HepG2 (cell line): Measurements from ENCODE around the gene USP7. TPM values are rescaled to one million over a fixed set of nuclear protein-coding genes. Genes with fewer than 3 reads are reported as not detected.

Source experiments
- ATAC-seq: fragments of 200-7000 bp; cut with Tn5 transposase; 3 replicates; pipeline ENCODE4 v1.9.1; 2020; ENCODE audit warnings: mild to moderate bottlenecking, moderate library complexity
- BruUV-seq: library from RNA; stranded (reverse); fragments of 400-500 nt; replicated peaks from 2 replicates; lab custom pipeline; 2021; lab: Mats Ljungman, UMichigan
- CTCF ChIA-PET: fragments of 300-600 bp; formaldehyde crosslinking; extraction: SDS; loops from one replicate; lab custom pipeline; 2021; ENCODE audit warnings: low total read pairs, inconsistent platforms, low intra/inter-chr PET ratio; lab: Yijun Ruan, JAX
- POLR2A ChIA-PET: fragments of 350-600 bp; sonication (Branson Sonifier 250); formaldehyde crosslinking; loops from one replicate; lab custom pipeline; 2020; ENCODE audit warnings: antibody characterized with exemption, inconsistent platforms; lab: Yijun Ruan, JAX
- DNase-seq: peaks from one replicate; pipeline ENCODE4 v3.0.0-alpha.2; 2015; ENCODE audit warnings: low spot score
- FAIRE-seq: peaks from 3 replicates; lab custom pipeline; 2011; peaks lifted over from hg19 to GRCh38; lab: Jason Lieb, UNC
- H2AFZ ChIP-seq: one replicate; pipeline ENCODE4 v1.6.1; 2011; ENCODE audit warnings: low read length, inconsistent platforms
- H3K27ac ChIP-seq: fragments of 300-600 bp; 3 replicates; pipeline ENCODE4 v1.8.0; 2011; ENCODE audit warnings: mixed run types, mild to moderate bottlenecking, mixed read lengths, low read length, inconsistent platforms; ENCODE audit not compliant: insufficient read depth; ENCODE audit errors: extremely low read length
- H3K27me3 ChIP-seq, 2 experiments: fragments of 200-600 bp in 1 of 2; 2 replicates in 1 of 2; 3 replicates in 1 of 2; pipeline versions ENCODE4 v1.6.0 to v1.8.0; 2011; ENCODE audit warnings: low read length in 2 of 2, mild to moderate bottlenecking in 2 of 2, moderate library complexity in 2 of 2, inconsistent platforms in 1 of 2; ENCODE audit not compliant: insufficient read depth in 2 of 2, control insufficient read depth in 1 of 2
- H3K36me3 ChIP-seq, 2 experiments: fragments of 200-600 bp in 1 of 2; replicated peaks in 1 of 2; 2 replicates in 1 of 2; 3 replicates in 1 of 2; pipeline versions ENCODE4 v1.5.1 to v1.8.0; 2011; ENCODE audit warnings: low read length in 2 of 2, inconsistent platforms in 1 of 2; ENCODE audit not compliant: insufficient read depth in 2 of 2, control insufficient read depth in 1 of 2
- H3K4me1 ChIP-seq: 2 replicates; pipeline ENCODE4 v1.5.1; 2012; ENCODE audit warnings: low read length, inconsistent platforms; ENCODE audit not compliant: insufficient read depth
- H3K4me2 ChIP-seq: 2 replicates; pipeline ENCODE4 v1.6.0; 2011; ENCODE audit warnings: low read depth, low read length, inconsistent platforms
- H3K4me3 ChIP-seq, 3 experiments: fragments of 200-600 bp in 1 of 3; sonication (generic), shearing (Covaris generic) in 1 of 3; replicated peaks in 1 of 3; 2 replicates each; pipeline ENCODE4 v1.5.1; 2011 to 2016; ENCODE audit warnings: low read length in 3 of 3, inconsistent platforms in 2 of 3, low read depth in 2 of 3, mild to moderate bottlenecking in 2 of 3, control low read depth in 1 of 3, mixed read lengths in 1 of 3; ENCODE audit not compliant: insufficient read depth in 1 of 3
- H3K79me2 ChIP-seq: one replicate; pipeline ENCODE4 v1.6.1; 2011; ENCODE audit warnings: low read length, inconsistent platforms; ENCODE audit not compliant: insufficient read depth
- H3K9ac ChIP-seq: 2 replicates; pipeline ENCODE4 v1.6.0; 2011; ENCODE audit warnings: mild to moderate bottlenecking, low read depth, low read length, inconsistent platforms; ENCODE audit not compliant: insufficient read depth
- H3K9me3 ChIP-seq: 2 replicates; pipeline ENCODE4 v1.5.1; 2012; ENCODE audit warnings: mild to moderate bottlenecking, low read length
- H4K20me1 ChIP-seq: 2 replicates; pipeline ENCODE4 v1.6.0; 2011; ENCODE audit warnings: inconsistent platforms, mild to moderate bottlenecking, low read length, moderate library complexity; ENCODE audit not compliant: insufficient read depth
- HES4 ChIP-seq: sonication (generic); formaldehyde crosslinking; IDR thresholded peaks from 2 replicates; pipeline ENCODE4 v1.9.0; 2021; ENCODE audit warnings: mild to moderate bottlenecking, missing genetic modification reagents, borderline replicate concordance
- HNRNPLL ChIP-seq: fragments of 200-400 bp; formaldehyde crosslinking; IDR thresholded peaks from 2 replicates; pipeline ENCODE4 v1.6.1; 2017; ENCODE audit warnings: mild to moderate bottlenecking, low read depth, low read length; ENCODE audit not compliant: poor library complexity, severe bottlenecking
- HOXA7 ChIP-seq: sonication (generic); formaldehyde crosslinking; IDR thresholded peaks from 2 replicates; pipeline ENCODE4 v1.8.1; 2022; ENCODE audit warnings: mild to moderate bottlenecking, missing genetic modification reagents, moderate library complexity
- KDM5B ChIP-seq: sonication (generic); formaldehyde crosslinking; IDR thresholded peaks from 2 replicates; pipeline ENCODE4 v1.4.0; 2020; ENCODE audit warnings: missing genetic modification reagents, mild to moderate bottlenecking, borderline replicate concordance
- KLF16 ChIP-seq, 2 experiments: sonication (generic) in 1 of 2; formaldehyde crosslinking in 1 of 2; IDR thresholded peaks; 2 replicates each; pipeline versions ENCODE4 v1.6.1 to v1.8.0; 2016 to 2023; ENCODE audit warnings: missing genetic modification reagents in 2 of 2, missing compliant biosample characterization in 1 of 2
- MEIS2 ChIP-seq: sonication (generic); formaldehyde crosslinking; IDR thresholded peaks from 2 replicates; pipeline ENCODE4 v1.9.0; 2021; ENCODE audit warnings: mild to moderate bottlenecking, missing genetic modification reagents
- NFE2L2 ChIP-seq: fragments of 150-350 bp; IDR thresholded peaks from 2 replicates; pipeline ENCODE4 v1.6.1; 2014; ENCODE audit warnings: low read length
- PRPF4 ChIP-seq: fragments of 200-400 bp; formaldehyde crosslinking; IDR thresholded peaks from 2 replicates; pipeline ENCODE4 v1.6.1; 2016; ENCODE audit warnings: low read length, low read depth; ENCODE audit not compliant: poor library complexity, severe bottlenecking
- SP2 ChIP-seq: sonication (generic); formaldehyde crosslinking; IDR thresholded peaks from 2 replicates; pipeline ENCODE4 v1.5.1; 2020; ENCODE audit warnings: mild to moderate bottlenecking, missing genetic modification reagents
- TMF1 ChIP-seq: sonication (generic); formaldehyde crosslinking; IDR thresholded peaks from 2 replicates; pipeline ENCODE4 v1.8.1; 2022; ENCODE audit warnings: low read depth, missing genetic modification reagents
- ZNF121 ChIP-seq: sonication (generic); formaldehyde crosslinking; IDR thresholded peaks from 2 replicates; pipeline ENCODE4 v1.5.0; 2020; ENCODE audit warnings: mild to moderate bottlenecking, missing genetic modification reagents
- ZNF496 ChIP-seq: sonication (generic); formaldehyde crosslinking; IDR thresholded peaks from 2 replicates; pipeline ENCODE4 v1.8.1; 2023; ENCODE audit warnings: mild to moderate bottlenecking, moderate library complexity, missing genetic modification reagents; ENCODE audit not compliant: insufficient replicate concordance
- ZNF616 ChIP-seq: sonication (generic); formaldehyde crosslinking; IDR thresholded peaks from 2 replicates; pipeline ENCODE4 v1.5.0; 2020; ENCODE audit warnings: low read depth, mild to moderate bottlenecking, missing genetic modification reagents
- ZNF7 ChIP-seq: IDR thresholded peaks from 2 replicates; pipeline ENCODE4 v1.6.1; 2016; ENCODE audit warnings: missing biosample characterization, missing genetic modification reagents
- ZNF777 ChIP-seq: sonication (generic); formaldehyde crosslinking; IDR thresholded peaks from 2 replicates; pipeline ENCODE4 v1.4.0; 2020; ENCODE audit warnings: missing genetic modification reagents
- ZNF788 ChIP-seq: sonication (generic); formaldehyde crosslinking; IDR thresholded peaks from 2 replicates; pipeline ENCODE4 v1.5.0; 2020; ENCODE audit warnings: mild to moderate bottlenecking, missing genetic modification reagents, borderline replicate concordance
- WGBS: methylation state at CpG from one replicate; pipeline ENCODE4 v1.1.6; 2017; ENCODE audit warnings: low lambda C conversion rate; 5-methylcytosine and 5-hydroxymethylcytosine counted together
- in situ Hi-C: cut with HindIII; loops from 2 replicates; pipeline ENCODE4 v1.10.0; 2017; ENCODE audit warnings: low pct_unique_long_range_greater_than_20kb; ENCODE audit not compliant: extremely low pct_ligation_motif_present
- intact Hi-C: fragments of 100-400 bp; cut with micrococcal nuclease; formaldehyde crosslinking; loops from one replicate; pipeline ENCODE4 v1.10.0; 2022; ENCODE audit not compliant: unreplicated experiment
- polyA plus RNA-seq, 8 experiments: library from polyadenylated mRNA; depleted of rRNA in 3 of 8; stranded (reverse) in 7 of 8; unstranded in 1 of 8; fragments of >200 nt; fragmentation: Illumina TruSeq in 4 of 8; extraction: Trizol in 4 of 8; gene quantifications; 2 replicates each; pipeline versions ENCODE4 v1.2.1 to v1.2.3, GENCODE V29; 2011 to 2016; ENCODE audit warnings: low read depth in 4 of 8, missing spikeins in 1 of 8, mixed read lengths in 1 of 8; ENCODE audit not compliant: insufficient read depth in 1 of 8
- total RNA-seq, 5 experiments: library from RNA; depleted of rRNA; stranded (reverse); fragments of >200 nt; fragmentation: Illumina TruSeq; extraction: Trizol; gene quantifications; 2 replicates each; pipeline ENCODE4 v1.2.3, GENCODE V29; 2016; ENCODE audit warnings: low read depth in 1 of 5
- TF ChIP-seq, protein P1 (sequence below): sonication (generic); formaldehyde crosslinking; IDR thresholded peaks from 2 replicates; pipeline ENCODE4 v1.4.0; 2020; ENCODE audit warnings: missing genetic modification reagents
- TF ChIP-seq, protein P2 (sequence below): sonication (generic); formaldehyde crosslinking; IDR thresholded peaks from 2 replicates; pipeline ENCODE4 v1.9.0; 2022; ENCODE audit warnings: missing genetic modification reagents, mild to moderate bottlenecking, borderline replicate concordance

The USP7 gene
- total and polyA plus RNA-seq, 2 of the 13 experiments (the other 11 are each of a cell fraction or from before 2014, with no cell fraction given): 52.5 to 173 TPM

GRCh38 chr16:8869212-8869987, 94.3 kb downstream of the USP7 start (continued):
- TF ChIP-seq KLF16 (CRISPR knock-in tag; IDR thresholded peaks at IDR 0.05): peak in 1 of 2 experiments; percentile 22; a peak in 1 of 4 replicates
- peak; percentile 76 for TF ChIP-seq ZNF777 (CRISPR knock-in tag)
- TF ChIP-seq HNRNPLL: peak; percentile 21
- 0 out of 2 replicates have a peak, but pooled peaks have one; percentile 3 for TF ChIP-seq ZNF7 (CRISPR knock-in tag)

GRCh38 chr16:8868416-8869211, 95.1 kb downstream of the USP7 start, which contains the start of gene CARHSP1:
Gene CARHSP1 (minus strand): TSS chr16:8869006. CDS start chr16:8859328, 9,678 bp downstream.
- H4K20me1 ChIP-seq: peaks cover 37% of the 10 kb centered on the region; the same call in 1 of the 2 replicates
- no peak for FAIRE-seq
- H3K4me2 ChIP-seq: peak within 1 kb of the TSS; percentile 96
- no peaks in the 10 kb centered on the region for H3K36me3 ChIP-seq
- peak within 1 kb of the TSS; percentile 95 for H3K27ac ChIP-seq
- H2AFZ ChIP-seq: no peak within 1 kb of the TSS
- H3K4me3 ChIP-seq: peak within 1 kb of the TSS; percentile 82 to 97 (median 87)
- no TSS peak for BruUV-seq
- intact Hi-C loops: loop anchor here (5.0 kb wide), 1 partner anchor 224 kb away; the partner anchor contains the start of gene HAPSTR1
- ATAC-seq: peak; percentile 63
- H3K27me3 ChIP-seq: no peaks in the 10 kb centered on the region; a peak in 1 of 5 replicates
- H3K79me2 ChIP-seq: peaks cover 48% of the 10 kb centered on the region
- peaks cover 76% of the 10 kb centered on the region for H3K4me1 ChIP-seq
- H3K9me3 ChIP-seq: no peaks in the 10 kb centered on the region
- peak; percentile 93 for DNase-seq
- in situ Hi-C loops: no loop called here
- ChIA-PET POLR2A (interaction anchor here (0.9 to 10.4 kb wide), 18 partner anchors 8 to 224 kb away, joined by 3 to 235 read pairs (median 4); partner anchors contain the start of genes HAPSTR1, LITAFD, PMM2 and TMEM186), CTCF (no interaction called here)
- WGBS: 2% methylated on average over 42 of the region's 83 CpGs
- H3K9ac ChIP-seq: peak within 1 kb of the TSS; percentile 86
- TF ChIP-seq ZNF496 (CRISPR knock-in tag) (no peak), TMF1 (CRISPR knock-in tag) (peak; percentile 41; the same call in 1 of the 2 replicates), SP2 (CRISPR knock-in tag) (peak; percentile 59; the same call in 1 of the 2 replicates), ZNF121 (CRISPR knock-in tag) (no peak; the same call in 1 of the 2 replicates), HOXA7 (CRISPR knock-in tag) (no peak), NFE2L2 (no peak), ZNF616 (CRISPR knock-in tag) (peak; percentile 26; the same call in 1 of the 2 replicates), ZNF788 (CRISPR knock-in tag) (peak; percentile 84), ZNF777 (CRISPR knock-in tag) (peak; percentile 69), HES4 (CRISPR knock-in tag) (peak; percentile 91; the same call in 1 of the 2 replicates), KDM5B (CRISPR knock-in tag) (no peak), MEIS2 (CRISPR knock-in tag) (peak; percentile 7; the same call in 1 of the 2 replicates), PRPF4 (no peak)
- TF ChIP-seq, protein P1, sequence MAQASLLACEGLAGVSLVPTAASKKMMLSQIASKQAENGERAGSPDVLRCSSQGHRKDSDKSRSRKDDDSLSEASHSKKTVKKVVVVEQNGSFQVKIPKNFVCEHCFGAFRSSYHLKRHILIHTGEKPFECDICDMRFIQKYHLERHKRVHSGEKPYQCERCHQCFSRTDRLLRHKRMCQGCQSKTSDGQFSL (CRISPR knock-in tag): peak; percentile 82; the same call in 1 of the 2 replicates
- TF ChIP-seq, protein P2, sequence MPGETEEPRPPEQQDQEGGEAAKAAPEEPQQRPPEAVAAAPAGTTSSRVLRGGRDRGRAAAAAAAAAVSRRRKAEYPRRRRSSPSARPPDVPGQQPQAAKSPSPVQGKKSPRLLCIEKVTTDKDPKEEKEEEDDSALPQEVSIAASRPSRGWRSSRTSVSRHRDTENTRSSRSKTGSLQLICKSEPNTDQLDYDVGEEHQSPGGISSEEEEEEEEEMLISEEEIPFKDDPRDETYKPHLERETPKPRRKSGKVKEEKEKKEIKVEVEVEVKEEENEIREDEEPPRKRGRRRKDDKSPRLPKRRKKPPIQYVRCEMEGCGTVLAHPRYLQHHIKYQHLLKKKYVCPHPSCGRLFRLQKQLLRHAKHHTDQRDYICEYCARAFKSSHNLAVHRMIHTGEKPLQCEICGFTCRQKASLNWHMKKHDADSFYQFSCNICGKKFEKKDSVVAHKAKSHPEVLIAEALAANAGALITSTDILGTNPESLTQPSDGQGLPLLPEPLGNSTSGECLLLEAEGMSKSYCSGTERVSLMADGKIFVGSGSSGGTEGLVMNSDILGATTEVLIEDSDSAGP: no peak
